ENCODE data around the gene ARMC2.

- TF ChIP-seq POLR2A (IDR thresholded peaks at IDR 0.05) (no peak), CTCF (IDR thresholded peaks at IDR 0.05) (no peak), POLR2AphosphoS5 (IDR thresholded peaks at IDR 0.05; ENCODE audit: insufficient read depth in 1 of 2, low read depth in 1 of 2) (no peak)
Observed at GRCh38 chr6:108948181-108948661, 100.0 kb downstream of the ARMC2 start.
